ENCODE results near the gene HPN.

DNA sequence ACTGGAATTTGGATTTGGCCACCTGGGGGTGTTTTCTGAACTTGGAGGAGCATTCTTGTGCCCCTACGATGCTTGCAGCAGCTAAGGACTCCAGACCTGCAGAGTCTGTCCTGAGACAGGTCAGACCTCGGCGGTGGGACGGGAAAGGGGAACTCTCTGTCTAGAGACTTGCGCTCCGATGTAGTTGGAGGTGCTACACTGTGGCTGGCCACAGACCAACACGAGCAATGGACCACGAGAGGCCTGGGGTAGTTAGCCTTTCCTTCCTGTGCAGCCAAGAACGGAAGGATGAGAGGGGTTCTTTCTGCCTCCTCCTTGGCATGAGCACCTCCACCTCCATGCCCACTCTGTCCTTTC lies 47.3 kb upstream of the HPN start:
- TF ChIP-seq, protein P1, sequence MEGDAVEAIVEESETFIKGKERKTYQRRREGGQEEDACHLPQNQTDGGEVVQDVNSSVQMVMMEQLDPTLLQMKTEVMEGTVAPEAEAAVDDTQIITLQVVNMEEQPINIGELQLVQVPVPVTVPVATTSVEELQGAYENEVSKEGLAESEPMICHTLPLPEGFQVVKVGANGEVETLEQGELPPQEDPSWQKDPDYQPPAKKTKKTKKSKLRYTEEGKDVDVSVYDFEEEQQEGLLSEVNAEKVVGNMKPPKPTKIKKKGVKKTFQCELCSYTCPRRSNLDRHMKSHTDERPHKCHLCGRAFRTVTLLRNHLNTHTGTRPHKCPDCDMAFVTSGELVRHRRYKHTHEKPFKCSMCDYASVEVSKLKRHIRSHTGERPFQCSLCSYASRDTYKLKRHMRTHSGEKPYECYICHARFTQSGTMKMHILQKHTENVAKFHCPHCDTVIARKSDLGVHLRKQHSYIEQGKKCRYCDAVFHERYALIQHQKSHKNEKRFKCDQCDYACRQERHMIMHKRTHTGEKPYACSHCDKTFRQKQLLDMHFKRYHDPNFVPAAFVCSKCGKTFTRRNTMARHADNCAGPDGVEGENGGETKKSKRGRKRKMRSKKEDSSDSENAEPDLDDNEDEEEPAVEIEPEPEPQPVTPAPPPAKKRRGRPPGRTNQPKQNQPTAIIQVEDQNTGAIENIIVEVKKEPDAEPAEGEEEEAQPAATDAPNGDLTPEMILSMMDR (IDR thresholded peaks at IDR 0.05; ENCODE audit: poor library complexity): no peak
- TF ChIP-seq EZH2phosphoT487 (IDR thresholded peaks at IDR 0.05; ENCODE audit: low read depth, severe bottlenecking, unreplicated experiment) (no peak), EZH2 (IDR thresholded peaks at IDR 0.05; ENCODE audit: borderline replicate concordance) (no peak)
